Inflammatory macrophage treated with lipopolysaccharide for 4 hours (primary cell): Measurements from ENCODE around the gene ZBTB3.
A peak's percentile ranks its signal among the peaks of the same experiment; 100 is the strongest.
"Not testable (repeated sequence)": the region's sequence is repeated elsewhere in the genome, so short reads cannot be mapped to it uniquely, and the experiment has no call there.

Source experiments
- DNase-seq: peaks from one replicate; pipeline ENCODE4 v3.0.0-alpha.2; 2020

ZBTB3 gene

GRCh38 chr11:62753736-62754603 is at the start of gene ZBTB3:
ZBTB3 (minus strand) TSS chr11:62754160; CDS start chr11:62753664, 496 bp downstream.
- DNase-seq: peak; percentile 99

- DNase-seq: no peak
Observed at GRCh38 chr11:62801071-62801470, 47.1 kb upstream of the ZBTB3 start.

- DNase-seq: no peak
Observed at GRCh38 chr11:62799486-62799885, 45.5 kb upstream of the ZBTB3 start.

GRCh38 chr11:62796281-62796680 is 42.3 kb upstream of the ZBTB3 start:
- no peak for DNase-seq

GRCh38 chr11:62794201-62794775 is 40.3 kb upstream of the ZBTB3 start:
- no peak for DNase-seq

- DNase-seq: no peak
Observed at GRCh38 chr11:62792202-62792575, 38.2 kb upstream of the ZBTB3 start.

GRCh38 chr11:62791501-62792201 is 37.7 kb upstream of the ZBTB3 start, which contains the start of gene TMEM223:
TMEM223 (minus strand) TSS chr11:62792006; CDS start chr11:62791994, 12 bp downstream.
- DNase-seq: peak; percentile 77

- no peak for DNase-seq
Observed at GRCh38 chr11:62789576-62789975, 35.6 kb upstream of the ZBTB3 start.

- DNase-seq: no peak
Observed at GRCh38 chr11:62788991-62789390, 35.0 kb upstream of the ZBTB3 start.

- DNase-seq: peak; percentile 100
Observed at GRCh38 chr11:62787005-62787759, 33.2 kb upstream of the ZBTB3 start, which contains the start of gene TMEM179B. TMEM179B (plus strand) TSS chr11:62787402; CDS start chr11:62787432, 30 bp downstream.

GRCh38 chr11:62786318-62787004 is 32.5 kb upstream of the ZBTB3 start:
- DNase-seq: peak; percentile 87

GRCh38 chr11:62782753-62783152 is 28.8 kb upstream of the ZBTB3 start:
- no peak for DNase-seq

GRCh38 chr11:62778441-62778840 is 24.5 kb upstream of the ZBTB3 start:
- DNase-seq: no peak

GRCh38 chr11:62777389-62777788 is 23.4 kb upstream of the ZBTB3 start:
- peak; percentile 22 for DNase-seq

GRCh38 chr11:62775646-62776045 is 21.7 kb upstream of the ZBTB3 start:
- no peak for DNase-seq

GRCh38 chr11:62774407-62774806 is 20.4 kb upstream of the ZBTB3 start:
- no peak for DNase-seq

GRCh38 chr11:62771144-62772021 is 17.4 kb upstream of the ZBTB3 start, which contains the start of gene TAF6L:
TAF6L (plus strand) TSS chr11:62771396; CDS start chr11:62775784, 4,388 bp downstream.
- DNase-seq: peak; percentile 97

- no peak for DNase-seq
Observed at GRCh38 chr11:62770778-62771143, 16.8 kb upstream of the ZBTB3 start.

GRCh38 chr11:62760867-62761227 is 6.9 kb upstream of the ZBTB3 start:
- not testable (repeated sequence) for DNase-seq

GRCh38 chr11:62757846-62758788 is 4.2 kb upstream of the ZBTB3 start:
- DNase-seq: no peak
